ENCODE data around the gene UBE2E1. TPM values are rescaled to one million over a fixed set of nuclear protein-coding genes. Genes with fewer than 3 reads are reported as not detected.

Gene UBE2E1
- total and polyA plus RNA-seq, 2 of the 4 experiments (the other 2 are of a cell fraction): 54.1 to 91.6 TPM

- BruUV-seq (replicated peaks): no TSS peak
These were observed 107.4 kb downstream of the UBE2E1 start for GRCh38 chr3:23913182-23913581.

More at GRCh38 chr3:23913182-23913581, 107.4 kb downstream of the UBE2E1 start:
- Histone ChIP-seq H3K9ac (ENCODE audit: low read depth, low read length) (no peak overlapping the region), H3K23ac (ENCODE audit: low read depth, low read length) (no peak overlapping the region), H3K4me3 (ENCODE audit: insufficient read depth, low read depth, low read length) (no peak overlapping the region), H2AFZ (replicated peaks; ENCODE audit: low read length, poor library complexity) (no peak overlapping the region), H2BK5ac (ENCODE audit: low read depth, low read length, poor library complexity, severe bottlenecking) (no peak overlapping the region), H3K56ac (ENCODE audit: extremely low read depth, insufficient read depth, low read length) (no peak overlapping the region), H2BK120ac (ENCODE audit: low read depth, low read length) (no peak overlapping the region), H3K4me1 (ENCODE audit: control insufficient read depth, insufficient read depth, low read length) (no peaks in the 10 kb centered on the region), H3K9me1 (ENCODE audit: insufficient read depth, low read length) (no peaks in the 10 kb centered on the region), H2BK15ac (ENCODE audit: low read depth, low read length) (no peak overlapping the region), H2BK20ac (ENCODE audit: low read depth, low read length) (no peak overlapping the region), H4K20me1 (ENCODE audit: insufficient read depth, low read length) (peaks cover 12% of the 10 kb centered on the region), H4K91ac (ENCODE audit: insufficient read depth, low read depth, low read length) (no peak overlapping the region), H2AK9ac (replicated peaks; ENCODE audit: low read depth, low read length, poor library complexity) (no peak overlapping the region), H4K5ac (ENCODE audit: low read depth, low read length) (no peak overlapping the region), H4K8ac (ENCODE audit: low read depth in 2 of 2, low read length in 2 of 2) (no peak overlapping the region), H3K4me2 (ENCODE audit: low read depth, low read length) (no peak overlapping the region), H3K27ac (ENCODE audit: insufficient read depth, low read length) (no peak overlapping the region), H3K18ac (ENCODE audit: low read depth, low read length) (no peak overlapping the region), H3K36me3 (ENCODE audit: control insufficient read depth, insufficient read depth, low read length) (peaks cover 6% of the 10 kb centered on the region), H3K79me1 (ENCODE audit: low read depth in 1 of 2, low read length in 2 of 2) (peaks cover 19 to 30% of the 10 kb centered on the region in 2 experiments), H3K27me3 (ENCODE audit: control insufficient read depth, insufficient read depth, low read length) (no peaks in the 10 kb centered on the region), H3K14ac (replicated peaks; ENCODE audit: low read depth, low read length) (no peak overlapping the region), H3K9me3 (ENCODE audit: control insufficient read depth, insufficient read depth, low read length) (no peaks in the 10 kb centered on the region), H2AK5ac (ENCODE audit: low read depth, low read length) (no peak overlapping the region), H3K4ac (ENCODE audit: low read depth, low read length) (no peak overlapping the region)
- TF ChIP-seq CEBPB (IDR thresholded peaks at IDR 0.05; ENCODE audit: low read depth, low read length) (no peak), USF2 (IDR thresholded peaks at IDR 0.05; ENCODE audit: low read depth, low read length) (no peak), ELK1 (IDR thresholded peaks at IDR 0.05; ENCODE audit: borderline replicate concordance, low read depth, low read length) (no peak), NFE2L2 (IDR thresholded peaks at IDR 0.05; ENCODE audit: low read depth, low read length) (no peak), MAFK (IDR thresholded peaks at IDR 0.05; ENCODE audit: low read depth, low read length) (no peak), BHLHE40 (IDR thresholded peaks at IDR 0.05; ENCODE audit: low read depth, low read length) (no peak), MXI1 (IDR thresholded peaks at IDR 0.05; ENCODE audit: borderline replicate concordance, low read depth, low read length) (no peak), RCOR1 (IDR thresholded peaks at IDR 0.05; ENCODE audit: insufficient replicate concordance, low read length) (no peak), RFX5 (IDR thresholded peaks at IDR 0.05; ENCODE audit: low read depth, low read length) (no peak), CTCF (conservative IDR thresholded peaks at IDR 0.05; ENCODE audit: low read depth, low read length) (no peak), RAD21 (IDR thresholded peaks at IDR 0.05; ENCODE audit: low read length) (no peak), POLR2A (IDR thresholded peaks at IDR 0.05; ENCODE audit: low read depth, low read length) (no peak), MAZ (IDR thresholded peaks at IDR 0.05; ENCODE audit: borderline replicate concordance, low read depth, low read length) (no peak), CHD1 (IDR thresholded peaks at IDR 0.05; ENCODE audit: low read depth, low read length) (no peak), FOS (IDR thresholded peaks at IDR 0.05; ENCODE audit: low read depth, low read length) (no peak), SMC3 (IDR thresholded peaks at IDR 0.05; ENCODE audit: low read depth, low read length) (no peak)
- DNase-seq (no peak), ATAC-seq (ENCODE audit: low read depth) (no peak)
- in situ Hi-C loops (cut with MboI; ENCODE audit: low sequenced_read_pairs) (no loop called here), dilution Hi-C loops (cut with HindIII; ENCODE audit: low sequenced_read_pairs, unreplicated experiment) (no loop called here), intact Hi-C loops (cut with micrococcal nuclease) (loop anchor here (10.0 kb wide), 1 partner anchor 772 kb away; no protein-coding TSS in a partner anchor)
- POLR2A ChIA-PET (ENCODE audit: unreplicated experiment): no interaction called here
- no CpG with 5 or more reads among the region's 1 CpG for WGBS, 2 experiments (ENCODE audit: extremely low coverage in 2 of 2, insufficient read length in 1 of 2)
- CTCF ChIA-PET: no interaction called here
